Thyroid gland (tissue), 4 donors: ENCODE results near the gene PCGF3.

ENCODE experiments used
- CTCF ChIP-seq, 6 experiments: fragments of 200-600 bp in 3 of 6; fragments of 450-650 bp in 3 of 6; sonication (generic) in 3 of 6; IDR thresholded peaks; one replicate each; pipeline ENCODE4 v1.5.1; 2016 to 2019; ENCODE audit warnings: antibody characterized with exemption in 6 of 6, mild to moderate bottlenecking in 2 of 6, inconsistent platforms in 1 of 6, moderate library complexity in 1 of 6
- POLR2A ChIP-seq, 2 donors: fragments of 450-650 bp; IDR thresholded peaks; one replicate each; pipeline ENCODE4 v1.6.1; 2017; ENCODE audit warnings: antibody characterized with exemption in 2 of 2, mild to moderate bottlenecking in 2 of 2, moderate library complexity in 1 of 2

- TF ChIP-seq CTCF (IDR thresholded peaks at IDR 0.05) (no peak), POLR2A (IDR thresholded peaks at IDR 0.05) (no peak)
Measured at GRCh38 chr4:739569-739968, 33.9 kb downstream of the PCGF3 start.
